K562 (cell line): ENCODE measurements around the gene TIMP4. TPM values are rescaled to one million over a fixed set of nuclear protein-coding genes. Genes with fewer than 3 reads are reported as not detected.

Source experiments
- ATAC-seq: fragments of 200-7000 bp; cut with Tn5 transposase; 3 replicates; pipeline ENCODE4 v1.9.1; 2020; ENCODE audit warnings: moderate library complexity
- BruUV-seq: library from RNA; stranded (reverse); fragments of 400-500 nt; replicated peaks from 2 replicates; lab custom pipeline; 2021; lab: Mats Ljungman, UMichigan
- CTCF ChIA-PET: fragments of 300-600 bp; formaldehyde crosslinking; extraction: SDS; loops from one replicate; lab custom pipeline; 2021; ENCODE audit warnings: low intra/inter-chr PET ratio; lab: Yijun Ruan, JAX
- POLR2A ChIA-PET: fragments of 300-600, 350-650 bp; sonication (Branson Sonifier 250); formaldehyde crosslinking; extraction: SDS; loops from one replicate; lab custom pipeline; 2021; ENCODE audit warnings: antibody characterized with exemption, inconsistent platforms; lab: Yijun Ruan, JAX
- DNase-seq, 4 experiments: peaks; one replicate each; pipeline versions ENCODE4 v3.0.0 to v3.0.0-alpha.2; 2011 to 2018; ENCODE audit warnings: low spot score in 3 of 4, mixed read lengths in 3 of 4; ENCODE audit errors: extremely low read depth in 1 of 4
- FAIRE-seq: peaks from 2 replicates; lab custom pipeline; 2011; peaks lifted over from hg19 to GRCh38; lab: Jason Lieb, UNC
- H2AFZ ChIP-seq: 2 replicates; pipeline ENCODE4 v1.6.0; 2011; ENCODE audit warnings: low read depth, low read length, control low read depth, inconsistent platforms
- H3K27ac ChIP-seq: fragments of 200-600 bp; 3 replicates; pipeline ENCODE4 v1.8.0; 2011; ENCODE audit warnings: low read depth, mild to moderate bottlenecking, control low read depth, inconsistent platforms, low read length, moderate library complexity, mixed read lengths; ENCODE audit errors: extremely low read depth
- H3K27me3 ChIP-seq, 2 experiments: fragments of 300-600 bp in 1 of 2; 2 replicates in 1 of 2; 3 replicates in 1 of 2; pipeline versions ENCODE4 v1.6.0 to v1.8.0; 2011; ENCODE audit warnings: inconsistent platforms in 2 of 2, low read length in 2 of 2, mild to moderate bottlenecking in 1 of 2, mixed read lengths in 1 of 2, moderate library complexity in 1 of 2; ENCODE audit not compliant: control insufficient read depth in 2 of 2, insufficient read depth in 2 of 2
- H3K36me3 ChIP-seq: fragments of 300-600 bp; 3 replicates; pipeline ENCODE4 v1.8.0; 2011; ENCODE audit warnings: mild to moderate bottlenecking, low read length, inconsistent platforms; ENCODE audit not compliant: control insufficient read depth, insufficient read depth
- H3K4me1 ChIP-seq, 2 experiments: fragments of 200-600 bp in 1 of 2; replicated peaks in 1 of 2; 2 replicates in 1 of 2; 3 replicates in 1 of 2; pipeline versions ENCODE4 v1.5.1 to v1.8.0; 2011; ENCODE audit warnings: inconsistent platforms in 2 of 2, low read length in 2 of 2, mild to moderate bottlenecking in 1 of 2, mixed read lengths in 1 of 2, moderate library complexity in 1 of 2; ENCODE audit not compliant: control insufficient read depth in 2 of 2, insufficient read depth in 2 of 2
- H3K4me2 ChIP-seq: 2 replicates; pipeline ENCODE4 v1.6.1; 2011; ENCODE audit warnings: low read length, control low read depth, inconsistent platforms, mixed read lengths; ENCODE audit not compliant: insufficient read depth
- H3K4me3 ChIP-seq: fragments of 200-600 bp; sonication (generic), shearing (Covaris generic); 2 replicates; pipeline ENCODE4 v1.5.1; 2016; ENCODE audit warnings: control low read depth, inconsistent platforms
- H3K79me2 ChIP-seq: fragments of 200-600 bp; 3 replicates; pipeline ENCODE4 v1.8.0; 2011; ENCODE audit warnings: low read length, inconsistent platforms; ENCODE audit not compliant: control insufficient read depth, insufficient read depth
- H3K9ac ChIP-seq, 2 experiments: 2 replicates each; pipeline versions ENCODE4 v1.6.0 to v1.6.1; 2011; ENCODE audit warnings: low read depth in 2 of 2, low read length in 2 of 2, control low read depth in 1 of 2, inconsistent platforms in 1 of 2, mild to moderate bottlenecking in 1 of 2, mixed read lengths in 1 of 2; ENCODE audit not compliant: insufficient read depth in 1 of 2
- H3K9me1 ChIP-seq: one replicate; pipeline ENCODE4 v1.6.0; 2011; ENCODE audit warnings: inconsistent platforms, mild to moderate bottlenecking, low read length, moderate library complexity; ENCODE audit not compliant: control insufficient read depth, insufficient read depth
- H3K9me3 ChIP-seq: replicated peaks from 2 replicates; pipeline ENCODE4 v1.5.1; 2011; ENCODE audit warnings: low read depth, low read length, inconsistent platforms; ENCODE audit not compliant: control insufficient read depth, insufficient read depth
- H4K20me1 ChIP-seq: replicated peaks from 2 replicates; pipeline ENCODE4 v1.6.1; 2011; ENCODE audit warnings: low read length, inconsistent platforms, mixed read lengths; ENCODE audit not compliant: control insufficient read depth, insufficient read depth
- ATF7 ChIP-seq: fragments of 450-650 bp; IDR thresholded peaks from 2 replicates; pipeline ENCODE4 v1.7.1; 2014; ENCODE audit warnings: mild to moderate bottlenecking, moderate library complexity
- RAD21 ChIP-seq, 2 experiments: fragments of 250-450 bp in 1 of 2; fragments of 450-650 bp in 1 of 2; sonication (Bioruptor Pico) in 1 of 2; formaldehyde crosslinking in 1 of 2; IDR thresholded peaks in 1 of 2; conservative IDR thresholded peaks in 1 of 2; 2 replicates each; pipeline versions ENCODE4 v1.4.0 to v1.8.0; 2020 to 2022; ENCODE audit warnings: mild to moderate bottlenecking in 2 of 2, moderate library complexity in 1 of 2
- SMC3 ChIP-seq: conservative IDR thresholded peaks from 2 replicates; pipeline ENCODE4 v1.6.1; 2011; ENCODE audit warnings: low read depth, low read length, improper control_type of control experiment; ENCODE audit not compliant: insufficient read depth
- STAG1 ChIP-seq: sonication (generic); formaldehyde crosslinking; IDR thresholded peaks from 2 replicates; pipeline ENCODE4 v1.5.0; 2020; ENCODE audit warnings: missing genetic modification reagents, borderline replicate concordance
- WGBS: fragments of 100-300 bp; shearing (Covaris generic); methylation state at CpG from one replicate; pipeline ENCODE4 v1.1.6; 2016; ENCODE audit warnings: low coverage, mixed read lengths; ENCODE audit not compliant: insufficient coverage; ENCODE audit errors: missing lambda C conversion rate; 5-methylcytosine and 5-hydroxymethylcytosine counted together
- in situ Hi-C: fragments of 300-500 bp; cut with MboI; formaldehyde crosslinking; loops from 4 replicates; pipeline ENCODE4 v1.15.0; 2018; ENCODE audit warnings: inconsistent platforms, mixed read lengths
- intact Hi-C: fragments of 100-400 bp; cut with micrococcal nuclease; formaldehyde crosslinking; loops from 2 replicates; pipeline ENCODE4 v1.14.2; 2022
- polyA plus RNA-seq, 8 experiments: library from polyadenylated mRNA; depleted of rRNA in 4 of 8; stranded (reverse) in 5 of 8; unstranded in 3 of 8; fragments of >200 nt; fragmentation: Nextera tagmentation in 2 of 8; fragmentation: Illumina TruSeq in 1 of 8; extraction: Ambion mirVana in 2 of 8; extraction: Trizol in 1 of 8; gene quantifications; 2 replicates each; pipeline versions ENCODE4 v1.2.1 to v1.2.3, GENCODE V29; 2011 to 2014; ENCODE audit warnings: inconsistent platforms in 1 of 8, missing spikeins in 1 of 8
- total RNA-seq, 7 experiments: library from RNA; depleted of rRNA in 6 of 7; stranded (reverse); fragments of >200 nt in 6 of 7; fragmentation: Illumina TruSeq in 2 of 7; extraction: Trizol in 2 of 7; gene quantifications; 2 replicates each; pipeline versions ENCODE4 v1.2.1 to v1.2.3, GENCODE V29; 2011 to 2021; ENCODE audit warnings: low replicate concordance in 1 of 7
- TF ChIP-seq, protein P1 (sequence below), 3 experiments: IDR thresholded peaks in 2 of 3; conservative IDR thresholded peaks in 1 of 3; 2 replicates each; pipeline ENCODE4 v1.5.1; 2011 to 2012; ENCODE audit warnings: low read length in 3 of 3, mild to moderate bottlenecking in 3 of 3, control low read depth in 2 of 3, improper control_type of control experiment in 1 of 3, inconsistent platforms in 1 of 3, low read depth in 1 of 3, mixed read lengths in 1 of 3, moderate library complexity in 1 of 3; ENCODE audit not compliant: insufficient read depth in 2 of 3
- TF ChIP-seq, protein P2 (sequence below), 2 experiments: fragments of 450-650 bp; formaldehyde crosslinking in 1 of 2; IDR thresholded peaks; 2 replicates each; pipeline versions ENCODE4 v1.4.0 to v1.6.1; 2014 to 2020; ENCODE audit warnings: mild to moderate bottlenecking in 2 of 2, borderline replicate concordance in 1 of 2, low read depth in 1 of 2
- TF ChIP-seq, protein P3 (sequence below): fragments of 450-650 bp; formaldehyde crosslinking; conservative IDR thresholded peaks from 2 replicates; pipeline ENCODE4 v1.4.0; 2022; ENCODE audit warnings: mild to moderate bottlenecking, missing genetic modification characterization

TIMP4 gene
- total and polyA plus RNA-seq, 9 of the 15 experiments (the other 6 are each of a cell fraction or from before 2014, with no cell fraction given) = 0.03 to 0.07 TPM; not detected in 7

GRCh38 chr3:12175844-12176453, 17.2 kb upstream of the TIMP4 start:
- H3K9me3 ChIP-seq = no peaks in the 10 kb centered on the region
- no peak overlapping the region for H3K9ac ChIP-seq
- POLR2A ChIA-PET = interaction anchor here (0.8 kb wide), 1 partner anchor 12 kb away, joined by 3 read pairs; no protein-coding TSS in a partner anchor
- CTCF ChIA-PET = interaction anchor here (0.6 to 3.9 kb wide), 5 partner anchors 20 to 797 kb away, joined by 3 to 27 read pairs (median 6); no protein-coding TSS in a partner anchor
- peak; percentile 98 for ATAC-seq
- peak; percentile 67 to 72 (median 69) for DNase-seq
- H3K9me1 ChIP-seq = no peaks in the 10 kb centered on the region
- no peak overlapping the region for H3K27ac ChIP-seq
- no TSS peak for BruUV-seq
- no peaks in the 10 kb centered on the region for H4K20me1 ChIP-seq
- no peak overlapping the region for H3K4me2 ChIP-seq
- in situ Hi-C loops (no loop called here), intact Hi-C loops (loop anchor here (1.0 to 5.0 kb wide), 4 partner anchors 41 to 521 kb away; partner anchors contain the start of genes TAMM41 and TSEN2)
- no peak overlapping the region for H3K4me3 ChIP-seq
- peaks cover 0 to 4% of the 10 kb centered on the region in 2 experiments; a peak in 2 of 5 replicates for H3K27me3 ChIP-seq
- FAIRE-seq = peak; percentile 92
- H3K36me3 ChIP-seq = no peaks in the 10 kb centered on the region
- WGBS = 3% methylated on average over 3 of the region's 3 CpGs
- no peak overlapping the region for H2AFZ ChIP-seq
- no peaks in the 10 kb centered on the region for H3K79me2 ChIP-seq
- no peaks in the 10 kb centered on the region for H3K4me1 ChIP-seq
- TF ChIP-seq, protein P1, sequence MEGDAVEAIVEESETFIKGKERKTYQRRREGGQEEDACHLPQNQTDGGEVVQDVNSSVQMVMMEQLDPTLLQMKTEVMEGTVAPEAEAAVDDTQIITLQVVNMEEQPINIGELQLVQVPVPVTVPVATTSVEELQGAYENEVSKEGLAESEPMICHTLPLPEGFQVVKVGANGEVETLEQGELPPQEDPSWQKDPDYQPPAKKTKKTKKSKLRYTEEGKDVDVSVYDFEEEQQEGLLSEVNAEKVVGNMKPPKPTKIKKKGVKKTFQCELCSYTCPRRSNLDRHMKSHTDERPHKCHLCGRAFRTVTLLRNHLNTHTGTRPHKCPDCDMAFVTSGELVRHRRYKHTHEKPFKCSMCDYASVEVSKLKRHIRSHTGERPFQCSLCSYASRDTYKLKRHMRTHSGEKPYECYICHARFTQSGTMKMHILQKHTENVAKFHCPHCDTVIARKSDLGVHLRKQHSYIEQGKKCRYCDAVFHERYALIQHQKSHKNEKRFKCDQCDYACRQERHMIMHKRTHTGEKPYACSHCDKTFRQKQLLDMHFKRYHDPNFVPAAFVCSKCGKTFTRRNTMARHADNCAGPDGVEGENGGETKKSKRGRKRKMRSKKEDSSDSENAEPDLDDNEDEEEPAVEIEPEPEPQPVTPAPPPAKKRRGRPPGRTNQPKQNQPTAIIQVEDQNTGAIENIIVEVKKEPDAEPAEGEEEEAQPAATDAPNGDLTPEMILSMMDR (IDR thresholded peaks at IDR 0.05 in 2 of 3, conservative IDR thresholded peaks at IDR 0.05 in 1 of 3; ENCODE audit: insufficient read depth in 2 of 3, low read depth in 1 of 3, low read length in 3 of 3) = peak; percentile 79 to 90 (median 90)
- TF ChIP-seq, protein P2, sequence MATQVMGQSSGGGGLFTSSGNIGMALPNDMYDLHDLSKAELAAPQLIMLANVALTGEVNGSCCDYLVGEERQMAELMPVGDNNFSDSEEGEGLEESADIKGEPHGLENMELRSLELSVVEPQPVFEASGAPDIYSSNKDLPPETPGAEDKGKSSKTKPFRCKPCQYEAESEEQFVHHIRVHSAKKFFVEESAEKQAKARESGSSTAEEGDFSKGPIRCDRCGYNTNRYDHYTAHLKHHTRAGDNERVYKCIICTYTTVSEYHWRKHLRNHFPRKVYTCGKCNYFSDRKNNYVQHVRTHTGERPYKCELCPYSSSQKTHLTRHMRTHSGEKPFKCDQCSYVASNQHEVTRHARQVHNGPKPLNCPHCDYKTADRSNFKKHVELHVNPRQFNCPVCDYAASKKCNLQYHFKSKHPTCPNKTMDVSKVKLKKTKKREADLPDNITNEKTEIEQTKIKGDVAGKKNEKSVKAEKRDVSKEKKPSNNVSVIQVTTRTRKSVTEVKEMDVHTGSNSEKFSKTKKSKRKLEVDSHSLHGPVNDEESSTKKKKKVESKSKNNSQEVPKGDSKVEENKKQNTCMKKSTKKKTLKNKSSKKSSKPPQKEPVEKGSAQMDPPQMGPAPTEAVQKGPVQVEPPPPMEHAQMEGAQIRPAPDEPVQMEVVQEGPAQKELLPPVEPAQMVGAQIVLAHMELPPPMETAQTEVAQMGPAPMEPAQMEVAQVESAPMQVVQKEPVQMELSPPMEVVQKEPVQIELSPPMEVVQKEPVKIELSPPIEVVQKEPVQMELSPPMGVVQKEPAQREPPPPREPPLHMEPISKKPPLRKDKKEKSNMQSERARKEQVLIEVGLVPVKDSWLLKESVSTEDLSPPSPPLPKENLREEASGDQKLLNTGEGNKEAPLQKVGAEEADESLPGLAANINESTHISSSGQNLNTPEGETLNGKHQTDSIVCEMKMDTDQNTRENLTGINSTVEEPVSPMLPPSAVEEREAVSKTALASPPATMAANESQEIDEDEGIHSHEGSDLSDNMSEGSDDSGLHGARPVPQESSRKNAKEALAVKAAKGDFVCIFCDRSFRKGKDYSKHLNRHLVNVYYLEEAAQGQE (IDR thresholded peaks at IDR 0.05; ENCODE audit: borderline replicate concordance) = peak; percentile 85
- TF ChIP-seq, protein P2 (CRISPR knock-in tag; IDR thresholded peaks at IDR 0.05; ENCODE audit: low read depth) = no peak
- peak; percentile 92 to 97 for TF ChIP-seq RAD21 (CRISPR knock-in tag; conservative IDR thresholded peaks at IDR 0.05 in 1 of 2, IDR thresholded peaks at IDR 0.05 in 1 of 2)
- TF ChIP-seq, protein P3, sequence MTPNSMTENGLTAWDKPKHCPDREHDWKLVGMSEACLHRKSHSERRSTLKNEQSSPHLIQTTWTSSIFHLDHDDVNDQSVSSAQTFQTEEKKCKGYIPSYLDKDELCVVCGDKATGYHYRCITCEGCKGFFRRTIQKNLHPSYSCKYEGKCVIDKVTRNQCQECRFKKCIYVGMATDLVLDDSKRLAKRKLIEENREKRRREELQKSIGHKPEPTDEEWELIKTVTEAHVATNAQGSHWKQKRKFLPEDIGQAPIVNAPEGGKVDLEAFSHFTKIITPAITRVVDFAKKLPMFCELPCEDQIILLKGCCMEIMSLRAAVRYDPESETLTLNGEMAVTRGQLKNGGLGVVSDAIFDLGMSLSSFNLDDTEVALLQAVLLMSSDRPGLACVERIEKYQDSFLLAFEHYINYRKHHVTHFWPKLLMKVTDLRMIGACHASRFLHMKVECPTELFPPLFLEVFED = no peak
- peak; percentile 85 for TF ChIP-seq SMC3
- 0 out of 2 replicates have a peak, but pooled peaks have one; percentile 11 for TF ChIP-seq ATF7
- peak; percentile 79 for TF ChIP-seq STAG1 (CRISPR knock-in tag)
